GM12878 (cell line): ENCODE data around the gene RAPGEF4.

Source experiments
- CTCF ChIP-seq, 3 experiments: IDR thresholded peaks in 2 of 3; conservative IDR thresholded peaks in 1 of 3; 2 replicates each; pipeline ENCODE4 v1.5.1; 2011; ENCODE audit warnings: low read depth in 3 of 3, low read length in 3 of 3, mild to moderate bottlenecking in 3 of 3, control low read depth in 2 of 3, moderate library complexity in 2 of 3, inconsistent platforms in 1 of 3, mixed read lengths in 1 of 3; ENCODE audit not compliant: control insufficient read depth in 2 of 3, insufficient read depth in 1 of 3; ENCODE audit errors: extremely low read depth in 1 of 3
- EZH2 ChIP-seq: IDR thresholded peaks from 2 replicates; pipeline ENCODE4 v1.6.1; 2012; ENCODE audit warnings: low read depth, mild to moderate bottlenecking, control low read depth, inconsistent platforms, low read length, borderline replicate concordance; ENCODE audit not compliant: control insufficient read depth
- POLR2A ChIP-seq: IDR thresholded peaks from 2 replicates; pipeline ENCODE4 v1.6.1; 2011; ENCODE audit warnings: low read depth, mild to moderate bottlenecking, low read length
- ZNF274 ChIP-seq: IDR thresholded peaks from one replicate; pipeline ENCODE4 v1.8.0; 2011; ENCODE audit not compliant: insufficient read length, insufficient read depth
- ZSCAN29 ChIP-seq: fragments of 450-650 bp; IDR thresholded peaks from 2 replicates; pipeline ENCODE4 v1.6.1; 2017; ENCODE audit warnings: mild to moderate bottlenecking, moderate library complexity

GRCh38 chr2:172792711-172793110 is 57.1 kb downstream of the RAPGEF4 start:
- TF ChIP-seq CTCF (IDR thresholded peaks at IDR 0.05 in 2 of 3, conservative IDR thresholded peaks at IDR 0.05 in 1 of 3; ENCODE audit: control insufficient read depth in 2 of 3, extremely low read depth in 1 of 3, insufficient read depth in 1 of 3, low read depth in 3 of 3, low read length in 3 of 3) (no peak), ZSCAN29 (no peak), POLR2A (no peak), EZH2 (no peak), ZNF274 (no peak)
